Fibroblast of pulmonary artery (primary cell): ENCODE data around the gene MEGF6.

Source experiments
- DNase-seq: peaks from one replicate; pipeline ENCODE4 v3.0.0-alpha.2; 2010; ENCODE audit warnings: low read depth
- H3K4me3 ChIP-seq: replicated peaks from 2 replicates; pipeline ENCODE4 v1.5.1; 2011; ENCODE audit warnings: low read depth, mild to moderate bottlenecking, control low read depth, low read length, moderate library complexity
- TF ChIP-seq, protein P1 (sequence below): IDR thresholded peaks from 2 replicates; pipeline ENCODE4 v1.5.1; 2011; ENCODE audit warnings: mild to moderate bottlenecking, control low read depth, low read length, inconsistent platforms; ENCODE audit errors: missing control alignments

Gene MEGF6

DNA sequence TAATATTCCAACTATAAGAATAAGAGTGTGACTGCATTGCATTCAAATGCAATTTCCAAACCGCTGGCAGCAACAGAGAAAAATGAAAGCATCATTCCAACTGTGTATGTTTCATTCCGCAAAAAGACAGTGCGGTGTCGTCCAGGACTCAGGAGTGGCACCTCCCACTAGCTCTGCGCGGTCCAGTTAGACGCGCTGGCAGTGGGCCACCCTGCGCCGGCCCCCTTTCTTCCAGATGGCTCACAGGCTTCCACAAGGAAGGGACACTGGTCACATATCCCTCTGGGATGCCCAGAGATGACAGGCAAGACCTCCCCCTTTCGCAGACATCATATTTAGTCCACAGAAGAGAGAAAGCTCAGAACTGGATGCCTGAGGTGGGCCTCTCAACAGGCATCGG is 26.7 kb upstream of the MEGF6 start:
- no peak overlapping the region for H3K4me3 ChIP-seq
- TF ChIP-seq, protein P1, sequence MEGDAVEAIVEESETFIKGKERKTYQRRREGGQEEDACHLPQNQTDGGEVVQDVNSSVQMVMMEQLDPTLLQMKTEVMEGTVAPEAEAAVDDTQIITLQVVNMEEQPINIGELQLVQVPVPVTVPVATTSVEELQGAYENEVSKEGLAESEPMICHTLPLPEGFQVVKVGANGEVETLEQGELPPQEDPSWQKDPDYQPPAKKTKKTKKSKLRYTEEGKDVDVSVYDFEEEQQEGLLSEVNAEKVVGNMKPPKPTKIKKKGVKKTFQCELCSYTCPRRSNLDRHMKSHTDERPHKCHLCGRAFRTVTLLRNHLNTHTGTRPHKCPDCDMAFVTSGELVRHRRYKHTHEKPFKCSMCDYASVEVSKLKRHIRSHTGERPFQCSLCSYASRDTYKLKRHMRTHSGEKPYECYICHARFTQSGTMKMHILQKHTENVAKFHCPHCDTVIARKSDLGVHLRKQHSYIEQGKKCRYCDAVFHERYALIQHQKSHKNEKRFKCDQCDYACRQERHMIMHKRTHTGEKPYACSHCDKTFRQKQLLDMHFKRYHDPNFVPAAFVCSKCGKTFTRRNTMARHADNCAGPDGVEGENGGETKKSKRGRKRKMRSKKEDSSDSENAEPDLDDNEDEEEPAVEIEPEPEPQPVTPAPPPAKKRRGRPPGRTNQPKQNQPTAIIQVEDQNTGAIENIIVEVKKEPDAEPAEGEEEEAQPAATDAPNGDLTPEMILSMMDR = no peak
- DNase-seq = no peak

DNA sequence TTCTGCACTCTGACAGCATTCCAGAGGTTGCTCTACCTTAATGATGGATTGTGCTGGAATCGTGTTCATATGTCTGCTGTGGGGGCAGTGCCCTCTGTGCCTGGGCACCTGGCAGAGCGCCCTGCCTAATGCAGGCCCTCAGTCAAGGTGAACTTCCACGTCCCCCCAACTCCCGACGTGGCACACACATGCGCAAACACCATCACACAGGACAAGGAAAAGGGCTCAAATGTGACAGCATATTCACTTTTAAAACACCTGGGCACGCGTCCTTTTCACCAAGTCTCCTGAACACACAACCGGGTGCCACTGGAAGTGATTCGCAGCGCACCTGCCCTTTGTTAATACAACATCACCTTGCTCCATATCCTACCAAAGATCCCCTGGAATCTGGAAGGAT is 25.2 kb upstream of the MEGF6 start:
- TF ChIP-seq, protein P1 = no peak
- DNase-seq = no peak
- H3K4me3 ChIP-seq = no peak overlapping the region

DNA sequence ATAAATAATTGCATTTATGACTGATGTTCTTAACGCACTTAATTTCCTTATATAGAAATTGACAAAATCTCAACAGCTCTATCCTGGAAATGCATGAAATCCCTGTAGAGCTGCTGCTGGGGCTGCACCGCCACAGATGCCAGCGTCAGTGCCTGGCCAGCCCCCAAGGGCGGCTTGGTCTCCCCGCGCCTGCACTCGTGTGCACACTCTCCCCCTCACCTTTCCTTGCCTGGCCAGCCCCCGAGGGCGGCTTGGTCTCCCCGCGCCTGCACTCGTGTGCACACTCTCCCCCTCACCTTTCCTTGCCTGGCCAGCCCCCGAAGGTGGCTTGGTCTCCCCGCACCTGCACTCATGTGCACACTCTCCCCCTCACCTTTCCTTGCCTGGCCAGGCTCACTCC is 24.8 kb upstream of the MEGF6 start:
- no peak overlapping the region for H3K4me3 ChIP-seq
- TF ChIP-seq, protein P1 = no peak
- no peak for DNase-seq

DNA sequence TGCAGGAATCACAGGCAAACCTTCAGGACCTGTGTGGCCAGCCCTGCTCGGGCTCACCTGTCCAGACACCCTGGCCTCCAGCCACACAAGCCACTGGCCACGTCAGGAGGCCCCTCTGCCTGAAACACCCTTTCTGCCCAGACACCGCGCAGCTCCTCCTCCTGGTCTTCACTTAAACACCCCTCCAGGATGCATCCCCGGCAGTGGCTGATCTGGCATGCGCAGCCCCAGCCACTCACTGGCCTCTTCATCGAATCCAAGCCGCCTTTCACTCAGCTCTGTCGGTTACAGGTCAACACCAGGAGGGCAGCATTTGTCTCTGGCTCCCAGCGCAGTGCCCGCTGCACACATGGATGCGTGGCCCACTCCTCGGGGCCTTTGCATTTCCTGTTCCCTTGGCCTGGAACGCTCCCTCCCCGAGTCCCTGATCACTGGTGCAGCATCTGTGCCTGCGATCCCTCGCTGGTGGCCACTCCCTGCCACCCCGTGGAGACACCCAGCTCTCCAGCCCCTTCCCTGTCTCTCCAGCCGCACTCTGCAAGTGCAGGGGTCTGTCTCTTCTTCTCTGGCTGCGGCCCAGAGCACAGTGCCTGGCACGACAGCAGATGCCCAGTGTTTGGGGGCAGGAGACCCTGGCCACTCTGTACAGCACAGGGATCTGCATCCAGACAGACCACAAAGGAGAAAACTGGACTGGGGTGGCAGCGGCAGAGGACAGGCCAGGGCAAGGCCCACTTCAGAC is 22.9 kb upstream of the MEGF6 start:
- DNase-seq = no peak
- no peak overlapping the region for H3K4me3 ChIP-seq
- TF ChIP-seq, protein P1 = no peak

DNA sequence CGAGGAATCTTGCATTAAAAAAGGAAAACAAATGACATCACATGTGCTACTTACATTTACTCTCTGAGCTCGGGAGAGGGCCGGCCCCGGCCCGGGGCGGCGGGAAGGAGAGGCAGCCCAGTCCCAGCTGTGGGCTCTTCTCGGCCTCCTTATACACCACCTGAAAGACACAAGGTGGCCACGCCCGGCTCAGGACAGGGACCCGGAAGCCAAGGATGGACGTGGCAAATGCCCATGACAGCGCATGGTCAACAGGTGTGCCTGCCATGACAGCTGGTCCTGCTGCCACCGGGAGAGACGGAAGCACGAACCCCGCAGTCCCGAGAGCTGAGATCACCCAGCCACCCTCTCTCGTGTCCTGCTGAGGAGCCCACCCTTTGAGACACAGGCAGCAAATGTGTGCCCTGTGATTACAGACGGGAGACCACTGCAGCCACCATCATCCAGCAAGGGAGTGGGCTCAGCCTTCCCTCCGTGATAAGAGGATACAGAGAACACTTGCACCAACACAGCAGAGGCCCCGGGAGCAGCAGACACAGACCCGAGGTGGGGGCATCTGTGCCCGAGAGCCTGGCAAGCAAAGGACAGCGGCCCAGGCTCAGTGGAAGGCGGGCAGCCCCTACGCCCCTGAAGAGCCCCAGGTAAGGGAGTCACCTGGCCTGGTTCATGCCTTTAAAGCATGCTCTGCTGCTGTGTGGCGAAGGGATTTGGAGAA is 22.2 kb upstream of the MEGF6 start:
- TF ChIP-seq, protein P1 = no peak
- no peak overlapping the region for H3K4me3 ChIP-seq
- DNase-seq = no peak

DNA sequence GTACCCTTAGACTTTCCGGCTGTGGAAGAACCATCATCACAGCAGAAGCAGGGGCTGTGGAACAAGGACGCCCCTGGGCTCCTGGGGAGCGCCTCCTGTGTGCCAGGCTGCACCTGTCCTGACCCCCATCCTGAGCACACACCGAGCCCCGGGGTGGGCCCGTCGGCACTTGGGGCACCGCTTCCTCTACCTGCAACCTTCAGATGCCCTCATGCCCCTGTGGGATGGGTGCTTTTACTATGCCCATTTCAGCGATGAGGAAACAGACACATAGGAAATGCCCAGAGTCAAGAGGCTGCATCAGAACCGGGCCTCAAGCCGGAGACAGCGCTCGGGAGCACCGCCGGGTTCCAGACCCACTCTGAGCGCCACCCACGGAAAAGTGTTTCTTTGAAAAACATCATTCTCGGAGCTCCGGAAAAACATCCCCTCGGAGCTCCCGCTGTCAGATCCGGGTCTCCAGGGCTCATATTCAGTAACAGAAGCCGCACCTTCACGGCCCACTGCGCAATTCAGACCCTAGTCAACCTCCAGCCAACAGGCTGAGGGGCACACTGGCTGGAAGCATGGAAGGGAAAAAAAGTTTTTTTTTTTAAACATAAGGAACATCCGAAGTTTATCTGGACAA is 21.5 kb upstream of the MEGF6 start:
- TF ChIP-seq, protein P1 = no peak
- no peak for DNase-seq

More for the DNA sequence above, 21.5 kb upstream of the MEGF6 start:
- H3K4me3 ChIP-seq = no peak overlapping the region
